K562 (cell line): ENCODE results near the gene GABPB2. TPM values are rescaled to one million over a fixed set of nuclear protein-coding genes. Genes with fewer than 3 reads are reported as not detected.

Source experiments
- BRD4 ChIP-seq: fragments of 200-600 bp; sonication (generic); IDR thresholded peaks from 2 replicates; pipeline ENCODE4 v1.6.1; 2017; ENCODE audit warnings: inconsistent platforms
- KLF1 ChIP-seq: fragments of 450-650 bp; IDR thresholded peaks from 2 replicates; pipeline ENCODE4 v1.6.1; 2016; ENCODE audit warnings: missing genetic modification characterization, missing compliant biosample characterization
- NKRF ChIP-seq: fragments of 450-650 bp; IDR thresholded peaks from 2 replicates; pipeline ENCODE4 v1.6.1; 2016; ENCODE audit warnings: borderline replicate concordance
- NR3C1 ChIP-seq: sonication (generic); formaldehyde crosslinking; IDR thresholded peaks from 2 replicates; pipeline ENCODE4 v1.8.1; 2022; ENCODE audit warnings: missing genetic modification reagents
- RBM39 ChIP-seq: fragments of 200-400 bp; formaldehyde crosslinking; optimal IDR thresholded peaks from 2 replicates; pipeline ENCODE3; 2018; ENCODE audit warnings: low read depth, low read length
- REST ChIP-seq, 2 experiments: fragments of 450-650 bp; formaldehyde crosslinking in 1 of 2; IDR thresholded peaks; 2 replicates each; pipeline versions ENCODE4 v1.4.0 to v1.6.1; 2014 to 2020; ENCODE audit warnings: mild to moderate bottlenecking in 2 of 2, borderline replicate concordance in 1 of 2, low read depth in 1 of 2
- RUNX1 ChIP-seq: sonication (generic); IDR thresholded peaks from 2 replicates; pipeline ENCODE4 v1.6.1; 2016; ENCODE audit warnings: antibody characterized with exemption, low read depth
- SRSF7 ChIP-seq: fragments of 200-400 bp; formaldehyde crosslinking; optimal IDR thresholded peaks from 2 replicates; pipeline ENCODE3; 2017; ENCODE audit warnings: mild to moderate bottlenecking, low read depth, low read length
- ZBTB43 ChIP-seq: sonication (generic); formaldehyde crosslinking; IDR thresholded peaks from 2 replicates; pipeline ENCODE4 v1.8.0; 2023; ENCODE audit warnings: mild to moderate bottlenecking, missing genetic modification reagents
- ZNF512 ChIP-seq: IDR thresholded peaks from 2 replicates; pipeline ENCODE4 v1.6.1; 2016; ENCODE audit warnings: missing genetic modification characterization, missing compliant biosample characterization
- ZNF76 ChIP-seq: fragments of 250-450 bp; sonication (Bioruptor Pico); IDR thresholded peaks from 2 replicates; pipeline ENCODE4 v1.4.0; 2020; ENCODE audit warnings: mild to moderate bottlenecking, moderate library complexity, borderline replicate concordance
- polyA plus RNA-seq, 8 experiments: library from polyadenylated mRNA; depleted of rRNA in 4 of 8; stranded (reverse) in 5 of 8; unstranded in 3 of 8; fragments of >200 nt; fragmentation: Nextera tagmentation in 2 of 8; fragmentation: Illumina TruSeq in 1 of 8; extraction: Ambion mirVana in 2 of 8; extraction: Trizol in 1 of 8; gene quantifications; 2 replicates each; pipeline versions ENCODE4 v1.2.1 to v1.2.3, GENCODE V29; 2011 to 2014; ENCODE audit warnings: inconsistent platforms in 1 of 8, missing spikeins in 1 of 8
- total RNA-seq, 7 experiments: library from RNA; depleted of rRNA in 6 of 7; stranded (reverse); fragments of >200 nt in 6 of 7; fragmentation: Illumina TruSeq in 2 of 7; extraction: Trizol in 2 of 7; gene quantifications; 2 replicates each; pipeline versions ENCODE4 v1.2.1 to v1.2.3, GENCODE V29; 2011 to 2021; ENCODE audit warnings: low replicate concordance in 1 of 7

The GABPB2 gene
- total and polyA plus RNA-seq, 9 of the 15 experiments (the other 6 are each of a cell fraction or from before 2014, with no cell fraction given), result 2.2 to 13.3 (median 6.1) TPM

- TF ChIP-seq ZNF512 (tag) (no peak), RBM39 (no peak), NR3C1 (no peak), SRSF7 (no peak), NKRF (no peak), ZNF76 (CRISPR knock-in tag) (no peak), KLF1 (tag) (no peak), ZBTB43 (CRISPR knock-in tag) (no peak), REST (IDR thresholded peaks at IDR 0.05; ENCODE audit: borderline replicate concordance) (no peak), REST (CRISPR knock-in tag; IDR thresholded peaks at IDR 0.05; ENCODE audit: low read depth) (no peak), BRD4 (no peak), RUNX1 (no peak)
Measured at GRCh38 chr1:151051356-151052009, 19.1 kb upstream of the GABPB2 start (continued).
